ENCODE measurements around the gene CLTCL1. TPM values are rescaled to one million over a fixed set of nuclear protein-coding genes. Genes with fewer than 3 reads are reported as not detected.

The CLTCL1 gene
- total RNA-seq, 2 donors from 2014 or later: 0.66 to 2.3 TPM

GRCh38 chr22:19234126-19234896, 57.2 kb downstream of the CLTCL1 start:
- Histone ChIP-seq H3K27me3 (no peaks in the 10 kb centered on the region), H3K36me3 (replicated peaks in 1 of 2; ENCODE audit: insufficient read depth in 1 of 2, low read depth in 2 of 2) (no peaks in the 10 kb centered on the region), H3K4me3 (no peak overlapping the region), H3K9me3 (no peaks in the 10 kb centered on the region), H3K4me1 (no peaks in the 10 kb centered on the region), H3K27ac (no peak overlapping the region)
- 83 to 89% methylated on average over 14 of the region's 14 CpGs for WGBS, 2 donors
- DNase-seq (no peak), ATAC-seq (no peak)
- TF ChIP-seq POLR2A (IDR thresholded peaks at IDR 0.05) (no peak), CTCF (IDR thresholded peaks at IDR 0.05) (no peak)
- intact Hi-C loops (cut with DNase I): no loop called here

GRCh38 chr22:19233189-19233661, 58.3 kb downstream of the CLTCL1 start:
- no peak for ATAC-seq
- DNase-seq: no peak
- Histone ChIP-seq H3K27me3 (no peaks in the 10 kb centered on the region), H3K27ac (no peak overlapping the region), H3K4me3 (no peak overlapping the region), H3K9me3 (no peaks in the 10 kb centered on the region), H3K36me3 (replicated peaks in 1 of 2; ENCODE audit: insufficient read depth in 1 of 2, low read depth in 2 of 2) (no peaks in the 10 kb centered on the region), H3K4me1 (no peaks in the 10 kb centered on the region)
- TF ChIP-seq CTCF (IDR thresholded peaks at IDR 0.05) (no peak), POLR2A (IDR thresholded peaks at IDR 0.05) (no peak)
- intact Hi-C loops (cut with DNase I): no loop called here
- 91 to 97% methylated on average over 10 to 11 of the region's 11 CpGs for WGBS, 2 donors

GRCh38 chr22:19232623-19233022, 58.9 kb downstream of the CLTCL1 start:
- intact Hi-C loops (cut with DNase I): no loop called here
- Histone ChIP-seq H3K27ac (no peak overlapping the region), H3K9me3 (no peaks in the 10 kb centered on the region), H3K4me3 (no peak overlapping the region), H3K36me3 (replicated peaks in 1 of 2; ENCODE audit: insufficient read depth in 1 of 2, low read depth in 2 of 2) (no peaks in the 10 kb centered on the region), H3K27me3 (no peaks in the 10 kb centered on the region), H3K4me1 (no peaks in the 10 kb centered on the region)
- no peak for TF ChIP-seq CTCF (IDR thresholded peaks at IDR 0.05)
- TF ChIP-seq POLR2A (IDR thresholded peaks at IDR 0.05): no peak
- ATAC-seq: no peak
- no peak for DNase-seq
- 32 to 34% methylated on average over 2 of the region's 2 CpGs for WGBS, 2 donors

GRCh38 chr22:19231986-19232385, 59.5 kb downstream of the CLTCL1 start:
- no peak overlapping the region for H3K4me3 ChIP-seq
- H3K27ac ChIP-seq: no peak overlapping the region
- no peaks in the 10 kb centered on the region for H3K36me3 ChIP-seq (replicated peaks in 1 of 2; ENCODE audit: insufficient read depth in 1 of 2, low read depth in 2 of 2)
- H3K4me1 ChIP-seq: no peaks in the 10 kb centered on the region
- intact Hi-C loops (cut with DNase I): no loop called here
- H3K27me3 ChIP-seq: no peaks in the 10 kb centered on the region
- DNase-seq (no peak), ATAC-seq (no peak)
- H3K9me3 ChIP-seq: no peaks in the 10 kb centered on the region
- TF ChIP-seq CTCF (IDR thresholded peaks at IDR 0.05) (no peak), POLR2A (IDR thresholded peaks at IDR 0.05) (no peak)
- WGBS, 2 donors: 85 to 97% methylated on average over 3 of the region's 3 CpGs

- no peaks in the 10 kb centered on the region for H3K36me3 ChIP-seq (replicated peaks in 1 of 2; ENCODE audit: insufficient read depth in 1 of 2, low read depth in 2 of 2)
- no peaks in the 10 kb centered on the region for H3K9me3 ChIP-seq
- ATAC-seq (no peak), DNase-seq (peak in 1 of 4 donors; percentile 14)
- intact Hi-C loops (cut with DNase I): no loop called here
- H3K4me3 ChIP-seq: no peak overlapping the region
- 54 to 73% methylated on average over 2 of the region's 2 CpGs for WGBS, 2 donors
- no peak for TF ChIP-seq CTCF (IDR thresholded peaks at IDR 0.05)
- TF ChIP-seq POLR2A (IDR thresholded peaks at IDR 0.05): no peak
- no peaks in the 10 kb centered on the region for H3K27me3 ChIP-seq
- no peaks in the 10 kb centered on the region for H3K4me1 ChIP-seq
- no peak overlapping the region for H3K27ac ChIP-seq
Observed at GRCh38 chr22:19229600-19229999, 61.9 kb downstream of the CLTCL1 start.
